Measurements from ENCODE around the gene GFI1.

GFI1 gene

GRCh38 chr1:92487078-92487605 lies 417 bp upstream of the GFI1 start:
- DNase-seq (ENCODE audit: low read depth) = no peak

- DNase-seq (ENCODE audit: low read depth) = peak; percentile 89
These were observed 1.1 kb downstream of the GFI1 start for GRCh38 chr1:92485381-92486250.

GRCh38 chr1:92484472-92485380 lies 2.0 kb downstream of the GFI1 start:
- peak; percentile 71 for DNase-seq (ENCODE audit: low read depth)

GRCh38 chr1:92483610-92484471 lies 2.9 kb downstream of the GFI1 start:
- peak; percentile 65 for DNase-seq (ENCODE audit: low read depth)

GRCh38 chr1:92482665-92483609 lies 3.8 kb downstream of the GFI1 start:
- no peak for DNase-seq (ENCODE audit: low read depth)

- DNase-seq (ENCODE audit: low read depth) = no peak
These were observed 4.6 kb downstream of the GFI1 start for GRCh38 chr1:92481971-92482664.

GRCh38 chr1:92481599-92481925 lies 5.2 kb downstream of the GFI1 start:
- no peak for DNase-seq (ENCODE audit: low read depth)

GRCh38 chr1:92480813-92481598 lies 5.7 kb downstream of the GFI1 start:
- no peak for DNase-seq (ENCODE audit: low read depth)

GRCh38 chr1:92480200-92480812 lies 6.4 kb downstream of the GFI1 start:
- no peak for DNase-seq (ENCODE audit: low read depth)

- no peak for DNase-seq (ENCODE audit: low read depth)
These were observed 7.1 kb downstream of the GFI1 start for GRCh38 chr1:92479587-92479986.

- DNase-seq (ENCODE audit: low read depth) = no peak
These were observed 8.3 kb downstream of the GFI1 start for GRCh38 chr1:92478393-92478792.

- DNase-seq (ENCODE audit: low read depth) = peak; percentile 52
These were observed 10.6 kb downstream of the GFI1 start for GRCh38 chr1:92476071-92476631.

- DNase-seq (ENCODE audit: low read depth) = no peak
These were observed 11.7 kb downstream of the GFI1 start for GRCh38 chr1:92475029-92475428.

- no peak for DNase-seq (ENCODE audit: low read depth)
These were observed 12.8 kb downstream of the GFI1 start for GRCh38 chr1:92473781-92474495.

- DNase-seq (ENCODE audit: low read depth) = no peak
These were observed 16.5 kb downstream of the GFI1 start for GRCh38 chr1:92470216-92470615.

- no peak for DNase-seq (ENCODE audit: low read depth)
These were observed 19.9 kb downstream of the GFI1 start for GRCh38 chr1:92466683-92467352.

GRCh38 chr1:92465256-92465647 lies 21.5 kb downstream of the GFI1 start:
- no peak for DNase-seq (ENCODE audit: low read depth)
